Tibial artery (tissue), 4 donors: ENCODE data around the gene AGPAT2.

Experiments
- DNase-seq, 2 donors: peaks; one replicate each; pipeline ENCODE4 v3.0.0-alpha.2; 2019
- H3K27ac ChIP-seq, 2 donors: fragments of 200-600 bp; sonication (generic) in 1 of 2; 1 replicate in 1 of 2; 2 replicates in 1 of 2; pipeline ENCODE4 v1.5.1; 2018 to 2019; ENCODE audit warnings: mild to moderate bottlenecking in 1 of 2
- H3K27me3 ChIP-seq, 2 donors: fragments of 200-600 bp; sonication (generic) in 1 of 2; one replicate each; pipeline versions ENCODE4 v1.5.1 to v1.6.0; 2016 to 2019
- H3K36me3 ChIP-seq, 3 donors: fragments of 200-600 bp; sonication (generic) in 2 of 3; one replicate each; pipeline ENCODE4 v1.5.1; 2016 to 2019; ENCODE audit warnings: mild to moderate bottlenecking in 2 of 3
- H3K4me1 ChIP-seq, 4 donors: fragments of 200-600 bp; sonication (generic) in 2 of 4; 1 replicate in 3 of 4; 2 replicates in 1 of 4; pipeline ENCODE4 v1.5.1; 2016 to 2019
- H3K4me3 ChIP-seq, 2 donors: fragments of 200-600 bp; sonication (generic) in 1 of 2; 1 replicate in 1 of 2; 2 replicates in 1 of 2; pipeline ENCODE4 v1.5.1; 2018 to 2019; ENCODE audit warnings: mild to moderate bottlenecking in 2 of 2
- H3K9me3 ChIP-seq, 3 donors: fragments of 200-600 bp; sonication (generic) in 1 of 3; one replicate each; pipeline ENCODE4 v1.5.1; 2016 to 2019
- CTCF ChIP-seq, 2 experiments: fragments of 200-600 bp in 1 of 2; fragments of 450-650 bp in 1 of 2; IDR thresholded peaks; one replicate each; pipeline ENCODE4 v1.5.1; 2017 to 2019; ENCODE audit warnings: antibody characterized with exemption in 2 of 2, mild to moderate bottlenecking in 1 of 2, moderate library complexity in 1 of 2
- intact Hi-C: fragments of 100-400 bp; cut with DNase I; formaldehyde crosslinking; loops from one replicate; pipeline ENCODE4 v1.15.0; 2023; ENCODE audit warnings: low total_unique reads

Gene AGPAT2

GRCh38 chr9:136668983-136669790 is 18.1 kb downstream of the AGPAT2 start:
- Histone ChIP-seq H3K27ac (no peak overlapping the region), H3K27me3 (peaks cover 0 to 75% of the 10 kb centered on the region in 2 donors), H3K4me3 (peak overlapping the region; percentile 41 to 46), H3K4me1 (peaks cover 0 to 22% (median 10%) of the 10 kb centered on the region in 4 donors), H3K36me3 (peaks cover 0 to 24% (median 18%) of the 10 kb centered on the region in 3 donors), H3K9me3 (no peaks in the 10 kb centered on the region)
- no peak for DNase-seq
- intact Hi-C loops, result no loop called here
- no peak for TF ChIP-seq CTCF (IDR thresholded peaks at IDR 0.05)

- no peak for DNase-seq
- peaks cover 0 to 22% (median 10%) of the 10 kb centered on the region in 4 donors for H3K4me1 ChIP-seq
- no peak for TF ChIP-seq CTCF (IDR thresholded peaks at IDR 0.05)
- intact Hi-C loops, result no loop called here
- peaks cover 0 to 21% (median 8%) of the 10 kb centered on the region in 3 donors for H3K36me3 ChIP-seq
- peaks cover 0 to 86% of the 10 kb centered on the region in 2 donors for H3K27me3 ChIP-seq
- H3K9me3 ChIP-seq, result no peaks in the 10 kb centered on the region
- no peak overlapping the region for H3K27ac ChIP-seq
- peak overlapping the region; percentile 41 to 46 for H3K4me3 ChIP-seq
Observed at GRCh38 chr9:136667940-136668760, 19.1 kb downstream of the AGPAT2 start.

- Histone ChIP-seq H3K9me3 (no peaks in the 10 kb centered on the region), H3K4me1 (peaks cover 0 to 22% (median 10%) of the 10 kb centered on the region in 4 donors), H3K27ac (no peak overlapping the region), H3K4me3 (peak overlapping the region; percentile 41 to 46), H3K27me3 (peaks cover 0 to 94% of the 10 kb centered on the region in 2 donors), H3K36me3 (peaks cover 0 to 17% (median 0%) of the 10 kb centered on the region in 3 donors)
- intact Hi-C loops, result no loop called here
- TF ChIP-seq CTCF (IDR thresholded peaks at IDR 0.05), result no peak
- DNase-seq, result no peak
Observed at GRCh38 chr9:136667214-136667939, 19.9 kb downstream of the AGPAT2 start.

GRCh38 chr9:136666372-136667213 is 20.7 kb downstream of the AGPAT2 start:
- Histone ChIP-seq H3K36me3 (peaks cover 0 to 17% (median 0%) of the 10 kb centered on the region in 3 donors), H3K4me3 (peak overlapping the region; percentile 41 to 46), H3K9me3 (no peaks in the 10 kb centered on the region), H3K27me3 (peaks cover 0 to 96% of the 10 kb centered on the region in 2 donors), H3K4me1 (peaks cover 0 to 20% (median 10%) of the 10 kb centered on the region in 4 donors), H3K27ac (no peak overlapping the region)
- intact Hi-C loops, result no loop called here
- no peak for TF ChIP-seq CTCF (IDR thresholded peaks at IDR 0.05)
- no peak for DNase-seq
